ENCODE data around the gene PCSK7. TPM values are rescaled to one million over a fixed set of nuclear protein-coding genes. Genes with fewer than 3 reads are reported as not detected.

PCSK7 gene
- polyA plus RNA-seq, 1 donor (not counting 4 experiments of a cell fraction or from before 2014, with no cell fraction given) = 32.9 TPM

DNA sequence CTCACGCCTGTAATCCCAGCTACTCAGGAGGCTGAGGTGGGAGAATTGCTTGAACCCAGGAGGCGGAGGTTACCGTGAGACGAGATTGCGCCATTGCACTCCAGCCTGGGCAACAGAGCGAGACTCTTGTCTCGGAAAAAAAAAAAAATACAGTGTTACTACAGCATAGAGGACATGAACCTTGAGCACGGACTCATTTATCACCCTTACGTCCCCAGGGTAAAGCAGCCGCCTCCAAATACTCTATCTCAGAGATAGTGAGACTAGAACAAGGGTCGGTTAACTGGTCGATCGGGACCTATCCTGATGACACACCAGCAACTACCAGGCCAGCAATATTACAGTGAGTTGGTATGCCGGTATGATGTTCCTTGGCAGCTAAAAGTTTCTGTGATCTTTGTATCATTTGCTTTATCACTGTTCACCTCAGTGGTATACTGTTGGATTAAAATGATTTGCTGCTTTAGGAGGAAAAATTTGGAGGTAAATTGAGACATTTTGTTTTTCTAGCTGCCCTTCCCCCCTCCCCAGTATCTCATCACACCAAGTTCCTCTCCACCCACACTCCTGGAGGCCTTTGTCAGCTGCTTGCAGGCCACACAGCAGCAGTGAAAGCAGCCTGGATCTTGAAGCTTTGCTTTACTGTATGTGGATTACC is 60.3 kb downstream of the PCSK7 start:
- H4K20me1 ChIP-seq (ENCODE audit: control insufficient read depth, extremely low read depth, insufficient read depth, low read length) = peaks cover 3% of the 10 kb centered on the region
- no peak overlapping the region for H3K4me2 ChIP-seq (ENCODE audit: control insufficient read depth, extremely low read depth, insufficient read depth, low read depth, low read length)
- H3K27ac ChIP-seq (ENCODE audit: control insufficient read depth, insufficient read depth, low read length) = no peak overlapping the region
- TF ChIP-seq, protein P1, sequence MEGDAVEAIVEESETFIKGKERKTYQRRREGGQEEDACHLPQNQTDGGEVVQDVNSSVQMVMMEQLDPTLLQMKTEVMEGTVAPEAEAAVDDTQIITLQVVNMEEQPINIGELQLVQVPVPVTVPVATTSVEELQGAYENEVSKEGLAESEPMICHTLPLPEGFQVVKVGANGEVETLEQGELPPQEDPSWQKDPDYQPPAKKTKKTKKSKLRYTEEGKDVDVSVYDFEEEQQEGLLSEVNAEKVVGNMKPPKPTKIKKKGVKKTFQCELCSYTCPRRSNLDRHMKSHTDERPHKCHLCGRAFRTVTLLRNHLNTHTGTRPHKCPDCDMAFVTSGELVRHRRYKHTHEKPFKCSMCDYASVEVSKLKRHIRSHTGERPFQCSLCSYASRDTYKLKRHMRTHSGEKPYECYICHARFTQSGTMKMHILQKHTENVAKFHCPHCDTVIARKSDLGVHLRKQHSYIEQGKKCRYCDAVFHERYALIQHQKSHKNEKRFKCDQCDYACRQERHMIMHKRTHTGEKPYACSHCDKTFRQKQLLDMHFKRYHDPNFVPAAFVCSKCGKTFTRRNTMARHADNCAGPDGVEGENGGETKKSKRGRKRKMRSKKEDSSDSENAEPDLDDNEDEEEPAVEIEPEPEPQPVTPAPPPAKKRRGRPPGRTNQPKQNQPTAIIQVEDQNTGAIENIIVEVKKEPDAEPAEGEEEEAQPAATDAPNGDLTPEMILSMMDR (optimal IDR thresholded peaks at IDR 0.05 in 1 of 3, IDR thresholded peaks at IDR 0.05 in 1 of 3, conservative IDR thresholded peaks at IDR 0.05 in 1 of 3; ENCODE audit: extremely low read depth in 1 of 3, insufficient read depth in 2 of 3, low read length in 3 of 3) = no peak
- no peak for TF ChIP-seq EZH2 (IDR thresholded peaks at IDR 0.05; ENCODE audit: low read length)
- H3K79me2 ChIP-seq (ENCODE audit: control insufficient read depth, insufficient read depth, low read length) = peaks cover 6% of the 10 kb centered on the region
- H3K36me3 ChIP-seq (ENCODE audit: control insufficient read depth in 2 of 2, extremely low read depth in 1 of 2, insufficient read depth in 2 of 2, low read length in 2 of 2) = peaks cover 10 to 19% of the 10 kb centered on the region in 2 experiments
- dilution Hi-C loops (cut with MboI; ENCODE audit: extremely low pct_ligation_motif_present, low sequenced_read_pairs) = no loop called here
- FAIRE-seq (no peak), DNase-seq (ENCODE audit: low read depth, low spot score) (no peak)
- H3K4me3 ChIP-seq (ENCODE audit: control insufficient read depth in 2 of 3, extremely low read depth in 1 of 3, insufficient read depth in 2 of 3, low read depth in 1 of 3, low read length in 3 of 3) = no peak overlapping the region
- H3K4me1 ChIP-seq (ENCODE audit: control insufficient read depth, extremely low read depth, insufficient read depth, low read length) = peaks cover 7% of the 10 kb centered on the region
- H3K9me3 ChIP-seq (ENCODE audit: control insufficient read depth, low read depth, low read length) = no peaks in the 10 kb centered on the region
- H3K9me1 ChIP-seq (ENCODE audit: control insufficient read depth, extremely low read depth, insufficient read depth, low read length) = no peaks in the 10 kb centered on the region
- no peak overlapping the region for H3K9ac ChIP-seq (ENCODE audit: control insufficient read depth, extremely low read depth, insufficient read depth, low read length)
- H3K27me3 ChIP-seq (ENCODE audit: control insufficient read depth, extremely low read depth, insufficient read depth, low read length) = no peaks in the 10 kb centered on the region
- H2AFZ ChIP-seq (ENCODE audit: control insufficient read depth, low read length) = no peak overlapping the region

DNA sequence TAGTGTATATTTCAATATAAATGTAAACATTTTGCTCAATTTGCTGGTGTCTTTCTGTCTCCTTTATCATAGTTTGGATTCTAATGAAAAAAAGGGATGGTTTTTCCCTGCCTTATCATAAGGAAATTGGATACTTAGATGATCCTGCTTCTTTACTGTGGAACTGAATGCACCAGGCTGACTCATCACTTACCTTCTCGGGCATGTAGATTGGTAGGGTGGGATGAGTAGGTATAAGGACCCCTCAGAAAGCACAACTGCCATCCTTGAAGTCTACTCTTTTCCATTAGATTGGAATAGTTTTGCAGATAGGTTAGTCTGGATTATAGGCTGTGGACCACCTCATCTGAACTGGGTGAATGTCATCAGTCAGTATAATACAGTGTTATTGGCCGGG is 60.9 kb downstream of the PCSK7 start:
- Histone ChIP-seq H3K4me2 (ENCODE audit: control insufficient read depth, extremely low read depth, insufficient read depth, low read depth, low read length) (no peak overlapping the region), H3K79me2 (ENCODE audit: control insufficient read depth, insufficient read depth, low read length) (peaks cover 10% of the 10 kb centered on the region), H3K4me3 (ENCODE audit: control insufficient read depth in 2 of 3, extremely low read depth in 1 of 3, insufficient read depth in 2 of 3, low read depth in 1 of 3, low read length in 3 of 3) (no peak overlapping the region), H3K27ac (ENCODE audit: control insufficient read depth, insufficient read depth, low read length) (no peak overlapping the region), H3K36me3 (ENCODE audit: control insufficient read depth in 2 of 2, extremely low read depth in 1 of 2, insufficient read depth in 2 of 2, low read length in 2 of 2) (peaks cover 10 to 17% of the 10 kb centered on the region in 2 experiments), H3K9me1 (ENCODE audit: control insufficient read depth, extremely low read depth, insufficient read depth, low read length) (no peaks in the 10 kb centered on the region), H3K27me3 (ENCODE audit: control insufficient read depth, extremely low read depth, insufficient read depth, low read length) (no peaks in the 10 kb centered on the region), H3K9ac (ENCODE audit: control insufficient read depth, extremely low read depth, insufficient read depth, low read length) (no peak overlapping the region), H3K9me3 (ENCODE audit: control insufficient read depth, low read depth, low read length) (no peaks in the 10 kb centered on the region), H3K4me1 (ENCODE audit: control insufficient read depth, extremely low read depth, insufficient read depth, low read length) (peaks cover 7% of the 10 kb centered on the region), H2AFZ (ENCODE audit: control insufficient read depth, low read length) (no peak overlapping the region), H4K20me1 (ENCODE audit: control insufficient read depth, extremely low read depth, insufficient read depth, low read length) (peaks cover 3% of the 10 kb centered on the region)
- no peak for DNase-seq (ENCODE audit: low read depth, low spot score)
- dilution Hi-C loops (cut with MboI; ENCODE audit: extremely low pct_ligation_motif_present, low sequenced_read_pairs) = no loop called here
- FAIRE-seq = no peak
- TF ChIP-seq EZH2 (IDR thresholded peaks at IDR 0.05; ENCODE audit: low read length) = no peak
- TF ChIP-seq, protein P1 (optimal IDR thresholded peaks at IDR 0.05 in 1 of 3, IDR thresholded peaks at IDR 0.05 in 1 of 3, conservative IDR thresholded peaks at IDR 0.05 in 1 of 3; ENCODE audit: extremely low read depth in 1 of 3, insufficient read depth in 2 of 3, low read length in 3 of 3) = no peak

All from keratinocyte (primary cell).